IPS-15b (cell line): ENCODE results near the gene FSTL4.

Experiments used
- H3K27me3 ChIP-seq: one replicate; pipeline ENCODE4 v1.6.1; 2013; ENCODE audit warnings: low read length; ENCODE audit not compliant: control insufficient read depth, insufficient read depth
- H3K36me3 ChIP-seq: one replicate; pipeline ENCODE4 v1.6.1; 2013; ENCODE audit warnings: low read length; ENCODE audit not compliant: control insufficient read depth, insufficient read depth
- H3K4me1 ChIP-seq: one replicate; pipeline ENCODE4 v1.6.1; 2013; ENCODE audit warnings: mild to moderate bottlenecking, low read length; ENCODE audit not compliant: control insufficient read depth, insufficient read depth
- H3K4me3 ChIP-seq: one replicate; pipeline ENCODE4 v1.5.1; 2013; ENCODE audit warnings: low read depth, low read length
- H3K9ac ChIP-seq: one replicate; pipeline ENCODE4 v1.6.1; 2013; ENCODE audit warnings: low read depth, mild to moderate bottlenecking, low read length
- H3K9me3 ChIP-seq: one replicate; pipeline ENCODE4 v1.6.1; 2013; ENCODE audit warnings: mild to moderate bottlenecking, low read length; ENCODE audit not compliant: control insufficient read depth, insufficient read depth

FSTL4 gene

DNA sequence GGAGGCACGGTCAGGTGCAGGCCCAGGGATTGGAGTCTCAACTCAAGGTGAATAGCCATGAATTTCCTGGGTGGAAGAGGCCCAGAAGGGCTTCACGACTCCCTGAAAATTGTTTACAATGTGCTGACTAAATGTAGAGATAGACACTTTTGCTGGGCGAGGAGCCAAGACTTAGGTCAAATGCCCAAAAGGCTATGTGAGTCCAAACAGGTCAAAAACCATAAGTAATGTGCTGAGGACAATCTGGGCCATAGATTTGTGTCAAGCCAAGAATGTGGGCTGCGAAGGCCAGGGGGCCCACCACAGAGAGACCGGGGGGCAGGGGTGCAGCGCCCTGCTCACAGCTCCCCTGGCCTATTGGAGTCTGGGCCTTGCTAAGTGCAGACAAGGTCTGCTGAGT, 362.7 kb downstream of the FSTL4 start:
- Histone ChIP-seq H3K4me1 (no peaks in the 10 kb centered on the region), H3K27me3 (no peaks in the 10 kb centered on the region), H3K36me3 (no peaks in the 10 kb centered on the region), H3K9me3 (no peaks in the 10 kb centered on the region), H3K4me3 (no peak overlapping the region), H3K9ac (no peak overlapping the region)

DNA sequence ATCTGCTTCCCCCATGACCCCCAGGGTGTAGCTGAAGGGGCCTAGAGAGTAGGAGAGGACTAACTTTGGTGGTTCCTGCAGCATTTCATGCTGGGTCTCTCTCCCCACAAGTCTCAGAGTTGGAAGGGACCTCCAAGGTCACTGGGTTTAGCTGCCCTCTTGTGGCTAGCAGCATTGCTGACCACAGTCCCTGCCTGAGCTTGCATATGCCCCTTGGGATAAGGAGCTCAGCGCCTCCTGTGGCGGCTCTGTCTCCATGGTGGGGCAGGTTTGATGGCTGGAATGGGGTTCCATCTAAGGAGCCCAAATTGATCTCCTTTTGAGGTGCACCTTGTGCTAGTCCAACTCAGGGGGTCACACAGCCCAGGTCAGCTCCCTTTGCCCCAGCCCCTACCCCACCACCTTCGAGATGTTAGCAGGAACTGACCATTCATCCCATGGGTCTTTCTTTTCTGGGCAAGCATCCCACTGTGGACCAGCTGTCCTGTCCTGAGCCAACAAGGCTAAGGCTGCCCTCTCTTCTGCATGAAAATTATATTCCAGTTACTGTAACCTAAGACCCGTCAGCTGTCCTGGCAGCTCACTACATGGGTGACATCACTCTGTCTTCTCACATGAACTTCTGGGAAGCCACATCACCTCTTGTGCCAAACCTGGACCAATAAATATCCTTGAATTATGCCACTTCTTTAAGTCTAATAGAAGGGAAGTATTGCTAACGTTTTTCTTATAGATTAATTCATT, 364.3 kb downstream of the FSTL4 start:
- Histone ChIP-seq H3K9ac (no peak overlapping the region), H3K36me3 (no peaks in the 10 kb centered on the region), H3K4me3 (no peak overlapping the region), H3K4me1 (no peaks in the 10 kb centered on the region), H3K9me3 (no peaks in the 10 kb centered on the region), H3K27me3 (no peaks in the 10 kb centered on the region)

DNA sequence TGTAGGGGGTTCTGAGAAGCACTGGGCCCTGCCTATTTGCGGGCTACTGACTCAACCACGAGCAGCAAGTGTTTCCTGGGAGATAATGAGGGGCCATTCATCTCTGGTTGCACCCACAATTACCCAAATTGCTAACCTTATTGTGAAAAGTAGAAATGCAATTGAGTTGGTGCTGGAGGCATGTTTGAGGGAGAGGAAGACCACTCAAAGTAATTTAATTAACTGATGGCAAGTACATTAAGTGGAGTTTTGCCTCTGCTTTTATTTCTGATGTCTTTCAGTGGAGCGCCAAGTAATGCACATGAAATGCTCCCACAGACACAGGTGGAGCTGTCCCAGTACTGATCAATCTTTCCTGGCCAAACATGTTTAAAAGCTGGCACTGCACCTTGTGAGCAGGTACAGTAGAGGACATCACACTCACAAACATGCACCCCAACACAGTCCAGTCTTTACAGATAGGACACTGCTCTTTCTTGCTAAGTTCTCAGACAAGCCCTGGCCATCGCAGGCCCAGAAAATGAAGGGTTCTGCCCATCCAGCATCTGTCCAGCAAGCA, 365.1 kb downstream of the FSTL4 start:
- Histone ChIP-seq H3K36me3 (no peaks in the 10 kb centered on the region), H3K4me1 (no peaks in the 10 kb centered on the region), H3K9me3 (no peaks in the 10 kb centered on the region), H3K4me3 (no peak overlapping the region), H3K27me3 (no peaks in the 10 kb centered on the region), H3K9ac (no peak overlapping the region)

DNA sequence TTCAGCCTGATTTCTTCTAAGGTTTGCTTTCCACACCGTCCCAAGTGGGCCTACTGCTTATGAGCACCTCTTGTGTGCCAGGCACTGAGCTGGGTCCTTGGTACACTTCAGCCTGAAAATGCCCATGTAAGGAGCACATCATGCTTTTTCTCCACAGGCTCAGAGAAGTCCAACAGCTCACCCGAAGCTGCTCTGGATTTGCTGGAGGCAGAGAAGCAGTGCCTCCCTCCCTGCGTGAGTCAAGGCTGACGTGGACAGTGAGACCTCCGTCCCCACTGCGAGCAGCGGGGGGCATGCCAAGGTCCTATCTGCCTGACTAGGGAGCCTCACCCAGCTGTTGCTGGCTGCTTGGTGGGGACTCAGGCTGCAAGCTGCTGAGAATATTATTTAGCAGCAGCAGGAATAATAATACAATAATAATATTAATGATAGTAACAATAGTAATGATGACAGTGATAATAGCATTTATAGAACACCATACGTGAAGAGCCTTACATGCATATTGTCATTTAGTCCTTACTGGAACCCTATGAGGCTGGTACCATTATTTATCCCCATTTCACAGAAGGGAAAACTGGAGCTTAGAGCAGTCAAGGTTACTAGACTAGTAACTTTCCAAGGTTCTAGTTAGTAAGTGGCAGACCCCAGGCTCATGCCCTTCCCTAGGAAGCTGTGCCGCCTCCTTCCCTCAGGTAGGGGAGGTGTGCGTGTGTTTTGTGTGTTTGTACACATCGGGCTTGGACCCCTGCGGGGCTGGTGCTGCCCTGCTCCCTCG, 365.8 kb downstream of the FSTL4 start:
- Histone ChIP-seq H3K4me1 (no peaks in the 10 kb centered on the region), H3K9me3 (no peaks in the 10 kb centered on the region), H3K9ac (no peak overlapping the region), H3K36me3 (no peaks in the 10 kb centered on the region), H3K27me3 (no peaks in the 10 kb centered on the region), H3K4me3 (no peak overlapping the region)

DNA sequence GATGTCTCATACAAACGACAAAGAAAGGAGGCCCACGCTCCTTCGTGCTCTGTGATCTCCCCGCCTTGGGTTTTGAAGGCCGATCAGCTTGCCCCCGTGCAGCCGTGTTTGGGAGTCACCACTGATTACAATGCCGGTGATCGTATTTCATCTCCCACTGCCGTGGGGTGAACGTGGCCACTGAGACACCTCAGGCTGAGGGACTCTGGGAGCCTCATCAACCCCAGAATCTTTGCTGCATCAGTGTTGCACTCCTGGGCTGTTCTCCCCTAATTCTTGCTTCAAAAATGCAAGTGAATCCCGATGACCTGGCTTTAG, 366.3 kb downstream of the FSTL4 start:
- Histone ChIP-seq H3K9ac (no peak overlapping the region), H3K4me1 (no peaks in the 10 kb centered on the region), H3K27me3 (no peaks in the 10 kb centered on the region), H3K9me3 (no peaks in the 10 kb centered on the region), H3K4me3 (no peak overlapping the region), H3K36me3 (no peaks in the 10 kb centered on the region)

DNA sequence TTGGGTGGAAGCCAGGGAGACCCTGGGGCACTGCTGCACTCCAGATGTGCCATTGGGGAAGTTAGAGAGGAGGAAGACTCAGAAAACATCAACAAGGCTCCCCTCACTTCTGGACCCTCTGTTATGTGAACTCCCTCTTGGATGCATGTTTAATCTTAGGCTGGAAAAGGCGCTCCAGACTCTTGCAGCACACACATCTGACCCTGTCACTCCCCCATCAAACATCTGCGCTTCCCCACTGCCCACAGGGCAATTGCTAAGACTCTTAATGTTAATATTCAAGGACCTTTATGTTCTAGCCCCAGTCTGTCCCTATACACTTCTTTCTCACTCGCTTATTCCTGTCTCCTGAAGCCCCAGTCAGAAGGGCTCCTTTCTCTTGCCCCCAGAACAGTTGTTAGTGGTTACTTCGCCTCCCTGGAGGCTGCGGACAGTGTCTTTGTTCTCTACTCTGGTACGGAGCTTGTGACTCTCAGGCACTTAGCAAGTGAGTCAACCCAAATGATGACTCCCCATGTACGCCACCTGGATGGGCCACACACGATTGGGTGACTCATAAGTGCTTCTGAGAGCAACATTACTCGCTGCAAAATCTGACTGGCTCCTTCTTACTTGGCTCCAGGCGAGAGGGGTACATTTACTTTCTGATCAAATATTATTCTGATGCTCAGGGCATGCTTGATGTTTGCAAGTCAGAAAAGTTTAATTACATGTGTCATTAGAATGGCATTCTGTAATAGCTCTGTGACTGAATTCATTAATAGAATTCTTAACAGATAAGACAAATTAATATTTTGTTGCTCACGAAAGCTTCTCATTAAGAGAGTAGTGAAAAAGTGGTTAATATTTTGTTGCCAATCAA, 366.9 kb downstream of the FSTL4 start:
- Histone ChIP-seq H3K9ac (no peak overlapping the region), H3K4me3 (no peak overlapping the region), H3K9me3 (no peaks in the 10 kb centered on the region), H3K36me3 (no peaks in the 10 kb centered on the region), H3K4me1 (no peaks in the 10 kb centered on the region), H3K27me3 (no peaks in the 10 kb centered on the region)

DNA sequence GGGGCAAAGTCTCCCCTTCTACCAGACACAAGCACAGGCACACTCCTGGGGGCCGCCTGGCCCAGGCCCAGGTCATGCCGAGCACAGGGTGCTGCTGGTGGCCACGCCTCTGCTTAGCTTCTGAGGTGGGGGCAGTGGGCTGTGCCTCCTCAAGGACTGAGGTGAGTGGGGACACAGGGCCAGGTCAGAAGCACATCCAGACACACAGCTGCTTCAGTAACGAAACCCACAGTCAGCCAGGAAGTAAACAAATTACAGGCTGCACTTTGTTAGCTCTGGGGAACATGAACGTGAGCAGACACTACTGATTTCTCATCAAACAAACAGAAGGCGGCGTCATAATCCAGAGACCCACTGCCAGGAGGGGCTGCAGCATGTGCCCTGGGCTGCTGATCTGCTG, 368.1 kb downstream of the FSTL4 start:
- no peak overlapping the region for H3K9ac ChIP-seq
- H3K36me3 ChIP-seq = no peaks in the 10 kb centered on the region
- no peaks in the 10 kb centered on the region for H3K9me3 ChIP-seq
- no peak overlapping the region for H3K4me3 ChIP-seq
- H3K27me3 ChIP-seq = no peaks in the 10 kb centered on the region
- no peaks in the 10 kb centered on the region for H3K4me1 ChIP-seq

DNA sequence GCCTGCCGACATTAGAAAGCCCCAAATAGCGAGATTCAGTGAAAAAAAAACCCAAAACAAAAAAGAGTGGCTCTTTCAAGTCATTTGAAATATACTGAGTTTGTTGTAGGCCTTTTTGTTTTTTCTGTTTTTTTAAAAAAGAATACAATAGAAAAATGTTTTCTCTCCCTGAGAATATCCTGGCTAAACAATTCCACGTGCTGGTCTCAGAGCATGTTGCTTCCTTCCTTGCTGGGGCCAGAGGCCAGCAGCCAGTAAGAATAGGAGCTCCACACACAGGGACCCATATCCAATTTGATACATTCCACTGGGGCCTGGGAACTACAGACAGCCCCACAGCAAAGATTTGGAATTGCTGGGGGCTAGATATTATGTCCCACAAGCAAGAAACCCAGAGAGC, 369.1 kb downstream of the FSTL4 start:
- H3K9ac ChIP-seq = no peak overlapping the region
- H3K9me3 ChIP-seq = no peaks in the 10 kb centered on the region
- no peaks in the 10 kb centered on the region for H3K36me3 ChIP-seq
- no peaks in the 10 kb centered on the region for H3K27me3 ChIP-seq
- H3K4me1 ChIP-seq = no peaks in the 10 kb centered on the region
- H3K4me3 ChIP-seq = no peak overlapping the region

DNA sequence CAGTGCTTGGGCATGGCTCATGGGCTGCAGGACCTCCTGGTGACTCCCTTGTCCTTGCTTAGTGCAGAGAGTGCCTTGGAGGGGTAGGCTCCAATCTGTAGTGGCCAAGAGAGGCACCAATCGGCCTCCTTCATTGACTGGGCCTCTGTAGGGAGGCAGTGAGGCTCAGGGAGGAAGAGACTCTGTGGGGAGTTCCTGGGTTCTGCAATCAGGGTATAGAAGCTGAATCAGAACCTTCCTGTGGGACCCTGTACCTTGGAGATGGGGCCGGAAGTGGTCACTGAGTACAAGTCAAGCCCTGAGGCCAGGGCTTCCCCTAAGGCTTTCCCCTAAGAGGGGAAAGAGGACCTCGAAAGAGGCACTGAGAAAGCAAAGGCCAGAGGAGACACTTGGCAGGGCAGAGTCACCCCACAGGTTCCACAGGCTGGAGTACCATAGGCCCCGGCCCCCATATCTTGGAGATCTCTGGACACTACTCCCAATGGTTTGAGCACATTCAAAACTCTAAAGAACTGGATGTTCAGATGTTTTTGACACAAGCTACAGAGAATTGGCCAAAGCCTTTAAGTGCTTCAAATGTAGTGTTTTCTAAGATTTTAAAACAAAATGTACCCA, 370.0 kb downstream of the FSTL4 start:
- H3K9ac ChIP-seq = no peak overlapping the region
- H3K9me3 ChIP-seq = no peaks in the 10 kb centered on the region
- H3K4me1 ChIP-seq = no peaks in the 10 kb centered on the region
- H3K4me3 ChIP-seq = no peak overlapping the region
- no peaks in the 10 kb centered on the region for H3K27me3 ChIP-seq
- H3K36me3 ChIP-seq = no peaks in the 10 kb centered on the region

DNA sequence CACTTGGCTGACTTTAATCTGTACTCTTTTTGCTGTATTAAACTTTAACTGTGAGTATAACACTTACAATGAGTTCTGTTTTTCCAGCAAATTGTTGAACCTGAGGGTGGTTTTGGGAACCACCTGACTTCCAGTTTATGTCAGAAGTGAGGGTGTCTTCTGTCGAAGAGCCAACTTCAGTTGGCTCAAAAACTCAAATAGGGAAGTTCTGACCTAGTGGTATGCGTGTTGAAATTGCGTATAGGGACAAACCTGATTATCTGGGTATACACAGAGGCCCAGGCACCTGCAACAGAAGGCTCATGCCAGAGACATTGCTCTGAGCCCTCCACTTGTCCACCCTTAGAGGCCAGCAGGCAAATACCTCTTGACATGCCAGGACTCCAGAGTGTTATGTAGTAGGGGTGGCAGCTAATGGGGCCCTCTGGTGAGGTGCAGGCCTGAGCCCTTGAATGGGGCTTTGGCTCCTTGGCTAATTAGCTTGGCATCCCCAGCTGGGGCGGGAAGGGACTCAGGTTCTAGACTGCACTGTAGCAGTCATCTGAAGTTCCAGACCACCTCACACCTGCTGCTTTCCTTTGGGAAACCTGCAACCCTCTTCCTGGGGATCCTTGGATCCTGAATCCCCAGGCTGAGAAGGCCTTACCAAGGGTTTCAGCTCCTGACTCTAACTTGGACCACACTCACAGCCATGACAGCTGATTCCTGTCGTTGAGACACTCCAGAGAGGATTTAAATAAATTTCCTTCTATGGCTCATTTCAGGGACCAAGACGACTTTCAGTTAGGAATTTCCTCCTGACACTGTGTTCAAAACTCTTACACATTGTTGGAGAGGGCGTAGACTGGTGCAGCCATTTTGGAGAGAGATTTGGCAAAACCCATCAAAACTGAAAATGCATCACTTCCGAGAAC, 370.9 kb downstream of the FSTL4 start:
- H3K36me3 ChIP-seq = no peaks in the 10 kb centered on the region
- no peaks in the 10 kb centered on the region for H3K9me3 ChIP-seq
- no peak overlapping the region for H3K4me3 ChIP-seq
- no peaks in the 10 kb centered on the region for H3K27me3 ChIP-seq
- H3K9ac ChIP-seq = no peak overlapping the region
- H3K4me1 ChIP-seq = no peaks in the 10 kb centered on the region
